ENCODE measurements around the gene PDGFRB.

GRCh38 chr5:150080696-150081435, 74.8 kb downstream of the PDGFRB start:
- TF ChIP-seq CTCF (IDR thresholded peaks at IDR 0.05; ENCODE audit: low read depth, low read length) = no peak
- TF ChIP-seq EZH2phosphoT487 (IDR thresholded peaks at IDR 0.05; ENCODE audit: low read depth) = no peak
